Activated naive CD4-positive, alpha-beta T cell treated with anti-CD3 and anti-CD28 coated beads for 36 hours (primary cell): ENCODE results near the gene PRKCB. TPM values are rescaled to one million over a fixed set of nuclear protein-coding genes. Genes with fewer than 3 reads are reported as not detected.

Experiments
- CTCF ChIA-PET: fragments of 350-600 bp; sonication (Branson Sonifier 250); formaldehyde crosslinking; loops from one replicate; lab custom pipeline; 2021; ENCODE audit warnings: antibody characterized with exemption; lab: Charles Lee
- DNase-seq: peaks from one replicate; pipeline ENCODE4 v3.0.0-alpha.2; 2020
- H3K27ac Mint-ChIP-seq: one replicate; pipeline ENCODE4 v1.8.0; 2021; ENCODE audit warnings: mild to moderate bottlenecking, mixed read lengths
- H3K27me3 Mint-ChIP-seq: one replicate; pipeline ENCODE4 v1.8.0; 2021; ENCODE audit warnings: low read depth, mixed read lengths
- H3K36me3 Mint-ChIP-seq: one replicate; pipeline ENCODE4 v1.8.0; 2021; ENCODE audit warnings: low read depth, mixed read lengths
- H3K4me1 Mint-ChIP-seq: one replicate; pipeline ENCODE4 v1.8.0; 2021; ENCODE audit warnings: low read depth, mixed read lengths
- H3K4me3 Mint-ChIP-seq: one replicate; pipeline ENCODE4 v1.8.0; 2021; ENCODE audit warnings: mild to moderate bottlenecking, moderate library complexity, mixed read lengths
- H3K9me3 Mint-ChIP-seq: one replicate; pipeline ENCODE4 v1.8.0; 2021; ENCODE audit warnings: mixed read lengths
- intact Hi-C: fragments of 100-400 bp; cut with micrococcal nuclease; formaldehyde crosslinking; loops from one replicate; pipeline ENCODE4 v1.15.1; 2023
- total RNA-seq, 2 experiments: library from RNA; stranded (reverse); gene quantifications; one replicate each; pipeline ENCODE4 v1.2.3, GENCODE V29; 2021

The PRKCB gene
- total RNA-seq, 2 experiments from 2014 or later = 37.1 to 38.9 TPM

DNA sequence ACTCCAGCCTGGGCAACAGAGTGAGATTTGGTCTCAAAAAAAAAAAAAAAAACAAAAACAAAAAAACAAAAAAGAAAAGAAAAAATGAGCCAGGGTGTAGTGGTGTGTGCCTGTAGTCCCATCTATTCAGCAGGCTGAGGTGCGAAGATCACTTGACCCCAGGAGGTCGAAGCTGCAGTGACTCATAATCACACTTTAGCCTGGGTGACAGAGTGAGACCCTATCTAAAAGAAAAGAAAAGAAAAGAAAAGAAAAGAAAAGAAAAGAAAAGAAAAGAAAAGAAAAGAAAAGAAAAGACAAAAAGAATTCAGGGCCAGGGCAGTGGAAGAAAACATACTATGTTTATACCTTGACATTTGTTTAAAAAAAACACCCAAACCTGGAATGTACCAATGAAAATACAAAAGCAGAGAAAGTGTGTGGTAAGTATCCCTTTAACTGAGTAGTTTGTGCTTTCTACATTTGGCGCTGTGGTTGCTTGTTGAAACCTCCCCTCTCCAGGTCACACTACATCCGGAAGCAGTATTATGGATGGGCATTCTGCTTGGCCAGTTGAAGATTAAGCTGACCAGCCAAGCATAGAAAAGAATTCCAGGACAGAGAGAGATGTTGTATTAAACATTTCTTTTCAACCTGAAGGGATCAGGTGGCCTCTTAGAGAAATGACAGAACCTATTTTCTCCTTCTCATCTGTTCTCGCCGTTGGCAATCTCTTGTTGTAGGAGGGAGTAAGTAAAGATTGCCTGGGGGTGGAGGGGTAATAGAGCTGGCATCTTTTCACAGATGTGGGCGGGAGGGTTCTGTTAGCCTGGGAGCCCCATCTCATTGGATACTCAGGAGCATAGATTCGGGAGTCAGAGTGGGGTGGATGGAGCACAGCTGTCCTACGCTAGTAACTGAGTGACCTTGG is 12.1 kb upstream of the PRKCB start:
- no peak overlapping the region for H3K27ac Mint-ChIP-seq
- no peak for DNase-seq
- no peak overlapping the region for H3K4me3 Mint-ChIP-seq
- no peaks in the 10 kb centered on the region for H3K36me3 Mint-ChIP-seq
- H3K4me1 Mint-ChIP-seq = peaks cover 21% of the 10 kb centered on the region
- H3K27me3 Mint-ChIP-seq = no peaks in the 10 kb centered on the region
- CTCF ChIA-PET = interaction anchor here (2.6 kb wide), 1 partner anchor 20 kb away, joined by 12 read pairs; no protein-coding TSS in a partner anchor
- H3K9me3 Mint-ChIP-seq = no peaks in the 10 kb centered on the region
- intact Hi-C loops = no loop called here

DNA sequence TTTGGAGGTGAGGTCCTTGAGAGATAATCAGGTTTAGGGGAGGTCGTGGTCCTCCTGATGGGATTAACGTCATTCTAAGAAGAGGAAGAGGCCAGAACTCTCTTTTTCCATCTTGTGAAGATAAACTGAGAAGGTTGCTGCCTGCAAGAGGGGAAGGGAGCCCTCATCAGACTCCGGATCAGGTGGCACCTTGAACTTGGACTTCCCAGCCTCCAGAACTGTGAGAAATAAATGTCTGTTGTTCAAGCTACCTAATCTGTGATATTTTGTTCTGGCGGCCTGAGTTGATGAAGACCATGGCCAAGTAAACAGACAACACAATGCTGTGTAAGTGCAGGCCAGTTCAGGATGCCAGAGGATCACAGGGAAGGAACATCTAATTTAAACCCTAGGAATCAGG is 10.9 kb upstream of the PRKCB start:
- CTCF ChIA-PET = interaction anchor here (2.6 kb wide), 1 partner anchor 22 kb away, joined by 12 read pairs; no protein-coding TSS in a partner anchor
- H3K36me3 Mint-ChIP-seq = no peaks in the 10 kb centered on the region
- H3K27ac Mint-ChIP-seq = no peak overlapping the region
- H3K4me3 Mint-ChIP-seq = no peak overlapping the region
- intact Hi-C loops = loop anchor here (5.0 kb wide), 1 partner anchor 312 kb away; no protein-coding TSS in a partner anchor
- no peaks in the 10 kb centered on the region for H3K27me3 Mint-ChIP-seq
- peaks cover 21% of the 10 kb centered on the region for H3K4me1 Mint-ChIP-seq
- DNase-seq = no peak
- H3K9me3 Mint-ChIP-seq = peaks cover 5% of the 10 kb centered on the region

DNA sequence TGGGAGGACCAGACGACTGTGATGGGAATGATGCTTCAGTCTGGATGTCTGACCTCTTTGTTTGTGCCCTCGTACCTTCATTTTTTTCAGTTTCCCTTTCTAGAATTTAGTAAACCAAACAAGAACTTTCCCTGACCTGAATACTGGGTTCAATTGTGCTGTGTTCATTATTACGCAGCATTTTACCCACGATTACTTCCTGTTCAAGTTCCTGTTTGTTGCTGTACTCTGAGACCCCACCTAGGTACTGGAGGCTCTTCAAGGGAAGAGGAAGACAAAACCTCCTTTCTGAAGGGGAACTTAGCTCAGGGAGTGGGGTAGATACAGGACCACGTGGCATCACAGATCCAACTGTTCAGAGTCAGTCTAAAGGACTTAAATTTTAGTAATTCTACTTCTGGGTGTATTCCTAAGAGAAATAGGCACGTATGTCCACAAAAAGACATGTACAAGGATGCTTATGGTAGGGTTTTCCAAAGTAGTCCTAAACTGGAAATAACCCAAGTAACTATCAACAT is 9.2 kb upstream of the PRKCB start:
- peak overlapping the region; percentile 17 for H3K4me3 Mint-ChIP-seq
- peaks cover 21% of the 10 kb centered on the region for H3K4me1 Mint-ChIP-seq
- DNase-seq = no peak
- peak overlapping the region; percentile 70 for H3K27ac Mint-ChIP-seq
- intact Hi-C loops = loop anchor here (1.0 to 5.0 kb wide), 8 partner anchors 9 to 843 kb away; partner anchors contain the start of gene PRKCB
- H3K9me3 Mint-ChIP-seq = peaks cover 16% of the 10 kb centered on the region
- H3K36me3 Mint-ChIP-seq = peaks cover 3% of the 10 kb centered on the region
- CTCF ChIA-PET = interaction anchor here (2.6 kb wide), 1 partner anchor 23 kb away, joined by 12 read pairs; no protein-coding TSS in a partner anchor
- H3K27me3 Mint-ChIP-seq = no peaks in the 10 kb centered on the region

DNA sequence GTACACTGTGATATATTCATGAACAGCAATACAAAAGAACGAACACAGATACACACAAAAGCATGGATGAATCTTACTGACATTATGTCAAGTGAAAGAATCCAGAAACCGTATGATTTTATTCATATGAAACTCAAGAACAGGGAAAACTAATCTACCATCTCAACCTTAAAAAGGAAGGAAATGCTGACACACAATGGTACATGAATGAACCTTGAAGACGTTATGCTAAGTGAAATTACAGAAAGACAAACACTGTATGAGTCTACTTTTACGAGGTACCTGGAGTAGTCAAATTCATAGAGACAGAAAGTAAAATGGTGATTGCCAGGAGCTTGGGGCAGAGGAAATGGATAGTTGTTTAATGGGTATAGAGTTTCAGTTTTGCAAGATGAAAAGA is 8.7 kb upstream of the PRKCB start:
- Mint-ChIP-seq H3K4me3 (peak overlapping the region; percentile 17), H3K36me3 (peaks cover 3% of the 10 kb centered on the region), H3K27me3 (no peaks in the 10 kb centered on the region), H3K4me1 (peaks cover 21% of the 10 kb centered on the region), H3K9me3 (peaks cover 16% of the 10 kb centered on the region), H3K27ac (peak overlapping the region; percentile 70)
- CTCF ChIA-PET = interaction anchor here (0.7 to 2.2 kb wide), 3 partner anchors 16 to 50 kb away, joined by 3 to 11 read pairs (median 4); no protein-coding TSS in a partner anchor
- intact Hi-C loops = loop anchor here (1.0 to 5.0 kb wide), 8 partner anchors 8 to 842 kb away; partner anchors contain the start of gene PRKCB
- peak; percentile 45 for DNase-seq

DNA sequence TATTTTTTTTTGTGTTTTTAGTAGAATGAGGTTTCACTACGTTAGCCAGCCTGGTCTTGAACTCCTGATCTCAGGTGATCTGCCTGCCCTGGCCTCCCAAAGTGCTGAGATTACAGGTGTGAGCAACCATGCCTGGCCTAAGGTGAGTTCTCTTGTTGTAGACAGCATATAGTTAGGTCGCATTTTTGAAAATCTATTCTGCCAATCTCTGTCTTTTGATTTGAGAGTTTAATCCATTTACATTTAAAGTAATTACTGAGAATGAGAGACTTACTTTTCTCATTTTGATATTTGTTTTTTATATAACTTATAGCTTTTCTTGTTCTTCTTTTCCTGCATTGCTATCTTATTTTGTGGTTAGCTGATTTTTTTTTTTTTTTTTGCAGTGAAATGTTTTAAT is 6.3 kb upstream of the PRKCB start:
- Mint-ChIP-seq H3K4me3 (no peak overlapping the region), H3K27me3 (no peaks in the 10 kb centered on the region), H3K27ac (no peak overlapping the region), H3K9me3 (peaks cover 16% of the 10 kb centered on the region), H3K36me3 (peaks cover 3% of the 10 kb centered on the region), H3K4me1 (peaks cover 28% of the 10 kb centered on the region)
- intact Hi-C loops = loop anchor here (5.0 kb wide), 1 partner anchor 308 kb away; no protein-coding TSS in a partner anchor
- no peak for DNase-seq
- CTCF ChIA-PET = interaction anchor here (1.4 kb wide), 1 partner anchor 26 kb away, joined by 5 read pairs; no protein-coding TSS in a partner anchor

DNA sequence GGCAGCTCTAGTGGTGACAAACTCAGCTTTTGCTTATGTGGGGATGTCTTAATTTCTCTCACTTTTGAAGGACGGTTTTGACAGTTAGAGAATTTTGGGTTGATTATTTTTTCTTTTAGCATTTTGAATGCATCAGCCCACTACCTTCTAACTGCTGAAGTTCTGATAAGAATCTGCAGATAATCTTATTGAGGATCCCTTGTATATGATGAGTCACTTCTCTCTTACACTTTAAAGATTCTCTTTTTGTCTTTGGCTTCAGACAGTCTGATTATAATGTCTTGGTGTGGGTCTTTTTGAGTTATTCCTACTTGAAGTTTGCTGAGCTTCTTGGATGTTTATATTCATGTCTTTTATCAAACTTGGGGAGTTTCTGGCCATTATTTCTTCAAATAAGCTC is 5.5 kb upstream of the PRKCB start:
- no peak for DNase-seq
- Mint-ChIP-seq H3K27me3 (no peaks in the 10 kb centered on the region), H3K36me3 (peaks cover 3% of the 10 kb centered on the region), H3K9me3 (peaks cover 16% of the 10 kb centered on the region), H3K4me1 (peaks cover 37% of the 10 kb centered on the region), H3K27ac (no peak overlapping the region), H3K4me3 (no peak overlapping the region)
- intact Hi-C loops = loop anchor here (10.0 kb wide), 1 partner anchor 715 kb away; no protein-coding TSS in a partner anchor
- CTCF ChIA-PET = interaction anchor here (1.4 kb wide), 1 partner anchor 27 kb away, joined by 5 read pairs; no protein-coding TSS in a partner anchor

DNA sequence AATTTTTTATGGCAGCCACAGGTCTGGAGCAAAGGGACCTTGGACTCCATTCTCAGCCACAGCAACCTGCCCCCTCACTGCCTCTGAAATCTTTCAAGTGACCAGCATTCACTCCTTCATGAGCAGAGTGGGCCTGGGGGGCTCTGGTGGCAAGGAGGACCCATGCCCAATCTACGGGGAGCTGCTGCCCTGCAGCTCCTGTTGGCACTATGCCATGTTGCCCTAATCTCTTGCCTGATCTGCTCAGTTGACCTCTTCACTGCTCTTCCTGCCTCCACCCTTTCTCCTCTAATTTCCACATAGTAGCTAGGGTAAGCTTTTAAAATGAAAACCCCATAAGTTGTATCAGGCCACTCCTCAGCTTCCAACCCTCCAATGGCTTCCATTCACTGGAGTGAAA is 2.9 kb upstream of the PRKCB start:
- peaks cover 16% of the 10 kb centered on the region for H3K9me3 Mint-ChIP-seq
- no peak for DNase-seq
- CTCF ChIA-PET = interaction anchor here (1.0 to 1.2 kb wide), 3 partner anchors 16 to 178 kb away, joined by 3 to 5 read pairs (median 3); no protein-coding TSS in a partner anchor
- H3K4me1 Mint-ChIP-seq = peaks cover 34% of the 10 kb centered on the region
- H3K4me3 Mint-ChIP-seq = no peak overlapping the region
- no peaks in the 10 kb centered on the region for H3K27me3 Mint-ChIP-seq
- peaks cover 3% of the 10 kb centered on the region for H3K36me3 Mint-ChIP-seq
- H3K27ac Mint-ChIP-seq = no peak overlapping the region
- intact Hi-C loops = loop anchor here (10.0 kb wide), 1 partner anchor 712 kb away; no protein-coding TSS in a partner anchor

DNA sequence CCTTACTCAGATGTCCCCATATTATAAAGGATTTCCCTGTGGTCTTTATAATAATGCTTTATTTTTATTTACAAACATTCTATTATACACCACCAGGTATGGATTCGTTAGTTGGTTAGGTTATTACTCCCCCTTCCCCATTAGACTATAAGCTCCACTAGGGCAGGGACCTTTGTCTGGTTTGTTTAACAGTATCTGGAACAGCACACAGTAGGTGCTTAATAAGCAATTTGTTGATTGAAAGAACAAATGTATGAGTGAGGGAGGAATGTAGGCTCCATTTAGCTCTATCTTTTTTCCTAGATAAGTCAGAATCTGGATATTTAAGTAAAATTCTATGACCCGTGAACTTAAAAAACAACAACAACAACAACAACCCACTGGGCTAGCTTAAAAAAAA is 2.3 kb upstream of the PRKCB start:
- intact Hi-C loops = loop anchor here (10.0 kb wide), 1 partner anchor 711 kb away; no protein-coding TSS in a partner anchor
- DNase-seq = no peak
- Mint-ChIP-seq H3K36me3 (peaks cover 4% of the 10 kb centered on the region), H3K27me3 (no peaks in the 10 kb centered on the region), H3K9me3 (peaks cover 16% of the 10 kb centered on the region), H3K4me3 (no peak overlapping the region), H3K4me1 (peaks cover 37% of the 10 kb centered on the region), H3K27ac (no peak overlapping the region)
- CTCF ChIA-PET = interaction anchor here (1.0 to 1.2 kb wide), 3 partner anchors 15 to 177 kb away, joined by 3 to 5 read pairs (median 3); no protein-coding TSS in a partner anchor

DNA sequence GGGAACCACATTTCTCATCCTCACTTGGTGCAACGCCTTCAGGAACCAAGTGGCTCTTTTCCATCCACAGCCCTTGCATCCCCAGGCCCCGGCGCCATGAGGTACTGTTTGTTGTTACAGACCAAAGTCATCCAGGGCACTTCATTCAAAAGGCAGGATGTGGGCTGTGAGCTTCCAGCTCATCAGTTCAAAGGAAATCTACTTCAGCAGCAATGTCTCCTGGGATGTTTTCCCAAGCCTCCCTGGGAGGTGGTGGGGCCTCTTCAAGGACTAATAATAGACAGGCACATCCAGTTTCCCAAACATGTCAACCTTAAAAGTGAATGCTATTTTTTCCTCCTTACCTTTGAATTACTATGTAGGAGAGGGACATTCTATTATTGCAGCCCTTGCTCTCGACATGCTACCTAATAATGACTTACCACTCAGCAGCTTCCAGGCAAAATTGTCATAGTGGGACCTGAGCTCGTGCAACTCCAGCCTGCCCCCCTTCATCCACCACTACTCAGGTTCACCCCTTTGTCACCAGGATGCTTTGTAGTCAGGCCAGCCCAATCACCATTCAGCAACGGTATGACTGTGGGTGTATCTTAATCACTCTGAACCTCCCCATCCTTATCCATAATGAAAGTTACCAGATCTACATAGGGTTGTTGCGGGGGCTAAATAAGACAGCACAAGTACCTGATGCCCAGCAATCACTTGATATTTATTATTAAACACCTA is 1.7 kb upstream of the PRKCB start:
- CTCF ChIA-PET = interaction anchor here (1.0 to 1.2 kb wide), 4 partner anchors 14 to 176 kb away, joined by 3 to 5 read pairs (median 3); no protein-coding TSS in a partner anchor
- Mint-ChIP-seq H3K27ac (no peak overlapping the region), H3K9me3 (peaks cover 16% of the 10 kb centered on the region), H3K4me3 (no peak overlapping the region), H3K36me3 (peaks cover 7% of the 10 kb centered on the region), H3K27me3 (no peaks in the 10 kb centered on the region), H3K4me1 (peaks cover 43% of the 10 kb centered on the region)
- intact Hi-C loops = loop anchor here (1.0 to 10.0 kb wide), 3 partner anchors 8 to 711 kb away; no protein-coding TSS in a partner anchor
- peak; percentile 57 for DNase-seq

DNA sequence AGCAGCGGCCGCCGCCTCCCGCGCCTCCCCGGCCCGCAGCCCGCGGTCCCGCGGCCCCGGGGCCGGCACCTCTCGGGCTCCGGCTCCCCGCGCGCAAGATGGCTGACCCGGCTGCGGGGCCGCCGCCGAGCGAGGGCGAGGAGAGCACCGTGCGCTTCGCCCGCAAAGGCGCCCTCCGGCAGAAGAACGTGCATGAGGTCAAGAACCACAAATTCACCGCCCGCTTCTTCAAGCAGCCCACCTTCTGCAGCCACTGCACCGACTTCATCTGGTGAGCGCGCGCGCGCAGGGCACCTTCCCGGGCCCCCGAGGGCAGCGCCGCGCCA is 258 bp downstream of the PRKCB start:
- no peak overlapping the region for H3K27ac Mint-ChIP-seq
- peaks cover 6% of the 10 kb centered on the region for H3K36me3 Mint-ChIP-seq
- H3K9me3 Mint-ChIP-seq = peaks cover 2% of the 10 kb centered on the region
- no peaks in the 10 kb centered on the region for H3K27me3 Mint-ChIP-seq
- DNase-seq = no peak
- H3K4me3 Mint-ChIP-seq = peak overlapping the region; percentile 91
- intact Hi-C loops = loop anchor here (10.0 kb wide), 1 partner anchor 709 kb away; no protein-coding TSS in a partner anchor
- H3K4me1 Mint-ChIP-seq = peaks cover 62% of the 10 kb centered on the region
- CTCF ChIA-PET = no interaction called here
